SK-N-MC (cell line): ENCODE data around the gene FRMD6.

Source experiments
- EZH2 ChIP-seq: fragments of 200-600 bp; sonication (generic); IDR thresholded peaks from one replicate; pipeline ENCODE4 v1.6.1; 2017; ENCODE audit warnings: antibody characterized with exemption
- FOXP2 ChIP-seq: optimal IDR thresholded peaks from 2 replicates; pipeline ENCODE3; 2011; ENCODE audit warnings: mild to moderate bottlenecking, moderate library complexity; ENCODE audit not compliant: insufficient read depth; ENCODE audit errors: extremely low read length, control extremely low read depth
- POLR2AphosphoS5 ChIP-seq: IDR thresholded peaks from 2 replicates; pipeline ENCODE4 v1.6.1; 2012; ENCODE audit warnings: mild to moderate bottlenecking, low read depth, low read length, borderline replicate concordance

DNA sequence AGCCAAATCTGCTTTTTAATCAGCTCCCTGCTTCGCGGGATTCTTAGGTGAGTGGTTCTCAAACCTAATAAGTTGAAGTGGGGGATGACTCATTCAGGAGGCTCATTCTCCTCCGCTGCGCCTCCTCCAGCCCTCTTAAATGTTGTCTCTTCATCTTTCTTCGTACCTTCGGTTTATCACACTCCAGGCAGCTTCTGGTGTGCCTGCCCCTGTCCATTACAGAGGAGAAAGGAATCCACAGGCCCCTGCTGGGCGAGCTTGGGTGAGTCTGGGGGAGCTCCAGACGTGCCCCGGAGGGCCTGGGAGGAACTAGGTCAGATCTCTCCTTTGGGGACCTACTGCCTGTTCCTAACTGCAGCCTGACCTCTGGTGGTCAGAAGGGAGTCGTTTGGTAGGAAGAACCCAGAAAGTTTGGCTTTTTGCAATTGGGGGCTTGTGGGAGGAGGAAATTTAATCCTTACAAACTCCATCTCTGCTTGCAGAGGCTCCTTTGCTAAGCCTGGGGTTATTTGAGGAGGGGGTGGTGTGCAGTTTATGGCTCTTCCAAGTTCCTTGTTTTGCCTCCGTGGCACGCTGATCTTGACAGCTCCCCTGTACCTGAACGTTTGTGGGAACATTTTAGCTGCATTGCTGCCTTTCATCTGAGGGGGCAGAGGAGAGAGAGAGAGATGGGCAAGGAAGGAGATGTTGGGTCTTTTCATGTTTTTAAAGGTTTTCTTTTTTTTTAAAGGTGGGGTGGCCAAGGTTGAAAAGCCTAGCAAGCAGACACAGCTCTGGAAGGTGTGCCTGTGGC is 124.6 kb downstream of the FRMD6 start:
- TF ChIP-seq POLR2AphosphoS5 (no peak), EZH2 (no peak), FOXP2 (no peak)
